HG02938 (cell line): ENCODE measurements around the gene DNAJB4.
"Not testable (repeated sequence)": the region's sequence is repeated elsewhere in the genome, so short reads cannot be mapped to it uniquely, and the experiment has no call there.

Experiments used
- ATAC-seq: cut with Tn5 transposase; IDR thresholded peaks from one replicate; pipeline ENCODE4 v1.9.1; 2021; ENCODE audit warnings: mild to moderate bottlenecking, moderate library complexity; ENCODE audit not compliant: unreplicated experiment

Gene DNAJB4

GRCh38 chr1:77990629-77991204 lies 14.0 kb upstream of the DNAJB4 start:
- ATAC-seq = no peak

DNA sequence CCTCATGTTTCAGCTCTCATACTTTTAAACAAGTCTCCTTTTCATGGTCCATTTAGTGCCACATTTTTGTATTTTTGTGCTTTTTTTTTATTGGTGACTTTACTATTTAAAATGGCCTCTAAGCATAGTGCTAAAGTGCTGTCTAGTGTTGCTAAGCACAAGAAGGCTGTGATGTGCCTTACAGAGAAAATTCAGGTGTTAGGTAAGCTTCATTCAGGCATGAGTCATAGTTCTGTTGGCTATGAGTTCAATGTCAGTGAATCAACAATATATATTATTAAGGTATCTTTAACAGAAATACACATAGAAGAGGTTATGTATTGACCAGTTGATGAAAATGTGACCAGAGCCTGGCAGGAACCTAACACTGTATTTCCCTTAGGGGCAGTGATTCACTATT lies 13.1 kb upstream of the DNAJB4 start:
- ATAC-seq = no peak

DNA sequence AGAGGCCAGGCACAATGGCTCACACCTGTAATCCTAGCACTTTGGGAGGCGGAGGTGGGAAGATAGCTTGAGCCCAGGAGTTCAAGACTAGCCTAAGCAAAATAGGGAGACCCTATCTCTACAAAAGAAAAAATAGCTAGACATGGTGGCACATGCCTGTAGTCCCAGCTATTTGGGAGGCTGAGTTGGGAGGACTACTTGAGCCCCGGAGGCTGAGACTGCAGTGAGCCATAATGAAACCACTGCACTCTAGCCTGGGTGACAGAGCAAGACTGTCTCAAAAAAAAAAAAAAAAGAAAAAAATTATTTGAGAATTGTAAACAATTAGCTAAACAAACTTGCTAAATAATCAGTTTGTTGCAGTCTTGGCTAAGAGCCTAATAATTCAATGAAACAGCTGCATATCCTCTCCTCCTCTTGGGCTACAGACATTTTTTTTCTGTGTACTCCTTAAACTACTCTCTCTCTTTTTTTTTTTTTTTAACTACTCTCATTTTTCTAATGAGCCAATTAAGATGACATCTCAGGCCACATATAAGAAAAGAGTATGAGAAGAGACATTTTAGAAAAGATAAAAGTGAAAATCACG lies 10.5 kb upstream of the DNAJB4 start:
- ATAC-seq = no peak

DNA sequence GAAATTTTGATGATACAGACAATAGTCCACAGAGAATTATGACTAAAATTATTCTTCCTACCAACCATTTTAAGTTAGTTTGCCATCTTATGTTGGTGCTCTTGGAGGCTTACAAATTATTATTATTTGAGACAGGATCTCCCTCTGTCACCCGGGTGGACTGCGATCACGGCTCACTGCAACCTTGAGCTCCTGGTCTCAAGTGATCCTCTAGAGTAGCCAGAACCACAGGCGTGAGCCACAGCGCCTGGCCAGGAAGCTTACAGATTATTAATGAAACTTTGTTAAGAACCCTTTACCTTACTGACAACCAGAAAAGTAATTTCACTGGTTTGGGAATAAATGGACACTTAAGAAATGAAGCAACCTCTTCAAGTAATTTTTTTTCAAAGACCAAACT lies 8.0 kb upstream of the DNAJB4 start:
- ATAC-seq = no peak

DNA sequence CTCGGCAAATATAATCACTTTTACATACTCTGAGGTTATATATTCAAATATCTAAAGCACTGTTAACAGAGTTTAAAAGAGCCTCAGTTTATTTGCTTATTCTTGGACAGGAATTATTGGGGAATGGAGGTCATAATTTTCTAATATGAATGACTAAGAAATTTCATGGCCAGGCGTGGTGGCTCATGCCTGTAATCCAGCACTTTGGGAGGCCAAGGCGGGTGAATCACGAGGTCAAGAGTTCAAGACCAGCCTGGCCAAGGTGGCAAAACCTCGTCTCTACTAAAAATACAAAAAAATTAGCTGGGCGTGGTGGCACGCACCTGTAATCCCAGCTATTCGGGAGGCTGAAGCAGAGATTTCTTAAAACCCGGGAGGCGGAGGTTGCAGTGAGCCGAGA lies 4.2 kb upstream of the DNAJB4 start:
- ATAC-seq = not testable (repeated sequence)

GRCh38 chr1:78003070-78003746 lies 1.5 kb upstream of the DNAJB4 start:
- ATAC-seq = no peak

GRCh38 chr1:78003882-78004718 lies 639 bp upstream of the DNAJB4 start:
- peak; percentile 45 for ATAC-seq

DNA sequence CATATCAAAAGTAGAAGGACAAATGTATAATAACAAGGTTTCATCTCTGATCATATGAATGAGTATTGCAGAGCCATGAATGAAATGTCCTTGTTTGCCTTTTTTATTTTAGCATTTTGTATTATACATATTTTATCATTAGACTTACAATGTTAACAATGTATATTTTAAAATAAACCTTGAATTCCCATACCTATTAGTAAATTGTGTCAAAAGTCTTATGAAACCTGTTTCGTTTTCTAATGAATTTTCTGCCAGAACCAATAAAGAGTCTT lies 646 bp downstream of the DNAJB4 start:
- ATAC-seq = no peak

GRCh38 chr1:78005755-78006154 lies 1.0 kb downstream of the DNAJB4 start:
- ATAC-seq = no peak

GRCh38 chr1:78006521-78006920 lies 1.8 kb downstream of the DNAJB4 start:
- ATAC-seq = no peak

DNA sequence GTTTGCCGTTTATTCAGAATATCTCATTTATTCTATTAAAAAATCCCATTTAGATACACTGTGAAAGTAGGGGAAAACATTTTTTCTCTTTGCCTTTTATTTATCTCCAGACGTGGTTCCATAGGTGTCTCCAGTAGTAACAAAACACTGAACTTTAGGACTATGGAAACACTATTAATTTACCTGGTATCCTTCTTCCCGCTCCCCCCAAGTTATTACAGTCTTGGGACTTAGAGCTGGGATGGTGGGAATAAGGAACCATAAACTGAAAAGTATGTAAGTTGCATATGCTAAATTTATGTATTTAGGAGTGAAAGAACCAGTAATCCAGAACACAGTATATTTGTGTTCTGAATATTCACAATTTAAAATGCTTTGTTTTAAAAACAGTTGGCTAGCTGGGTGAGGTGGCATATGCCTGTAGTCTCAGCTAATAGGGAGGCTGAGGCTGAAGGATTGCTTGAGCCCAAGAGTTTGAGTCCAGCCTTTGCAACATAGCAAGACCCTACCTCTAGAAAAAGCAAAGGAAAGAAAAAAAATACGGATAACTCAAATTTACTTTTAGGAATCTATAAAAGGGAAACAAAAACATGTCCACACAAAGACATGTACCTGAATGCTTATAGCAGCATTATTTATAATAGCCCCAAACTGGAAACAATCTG lies 3.1 kb downstream of the DNAJB4 start:
- no peak for ATAC-seq

- ATAC-seq = no peak
These were observed 4.5 kb downstream of the DNAJB4 start for GRCh38 chr1:78009276-78009675.

- ATAC-seq = no peak
These were observed 5.1 kb downstream of the DNAJB4 start for GRCh38 chr1:78009836-78010235.

DNA sequence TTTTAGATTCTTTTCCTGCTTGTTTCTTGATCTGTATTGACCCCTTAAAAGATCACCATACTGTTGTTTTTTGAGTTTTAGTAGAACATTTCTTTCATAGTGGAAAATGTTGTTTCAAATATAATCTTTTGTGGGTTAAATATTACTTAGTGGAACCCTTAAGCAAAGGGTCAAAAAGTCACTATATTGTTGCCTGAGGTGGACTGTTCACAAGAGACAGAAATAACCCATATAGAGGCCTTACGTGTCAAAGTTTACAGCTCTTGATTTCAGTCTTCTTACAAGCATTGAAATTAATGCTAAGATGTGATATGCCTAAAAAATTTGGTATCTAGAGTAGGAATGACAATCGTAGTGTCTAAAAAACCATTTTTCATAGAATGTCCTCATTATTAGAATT lies 6.3 kb downstream of the DNAJB4 start:
- ATAC-seq = no peak

GRCh38 chr1:78015148-78015547 lies 10.4 kb downstream of the DNAJB4 start:
- no peak for ATAC-seq

DNA sequence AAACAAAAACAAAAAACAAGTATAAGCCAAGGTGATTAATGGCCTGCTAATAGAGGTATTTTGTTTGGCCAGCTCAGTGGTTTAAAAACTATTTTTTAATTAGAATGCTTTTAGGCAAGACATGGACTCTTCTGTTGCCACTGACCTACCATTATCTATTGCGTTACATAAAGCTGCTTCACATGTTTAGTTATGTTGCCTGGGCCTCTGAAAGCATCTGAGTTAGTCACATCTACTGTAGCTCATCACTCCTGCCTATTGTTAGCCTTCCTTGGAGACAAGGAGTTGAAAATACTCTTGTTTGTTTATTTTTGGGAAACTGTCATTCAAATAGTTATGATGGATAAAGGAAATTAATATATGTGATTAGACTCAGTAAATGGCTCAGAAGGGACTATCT lies 14.3 kb downstream of the DNAJB4 start:
- ATAC-seq = no peak

- not testable (repeated sequence) for ATAC-seq
These were observed 16.4 kb downstream of the DNAJB4 start for GRCh38 chr1:78021134-78021533.

DNA sequence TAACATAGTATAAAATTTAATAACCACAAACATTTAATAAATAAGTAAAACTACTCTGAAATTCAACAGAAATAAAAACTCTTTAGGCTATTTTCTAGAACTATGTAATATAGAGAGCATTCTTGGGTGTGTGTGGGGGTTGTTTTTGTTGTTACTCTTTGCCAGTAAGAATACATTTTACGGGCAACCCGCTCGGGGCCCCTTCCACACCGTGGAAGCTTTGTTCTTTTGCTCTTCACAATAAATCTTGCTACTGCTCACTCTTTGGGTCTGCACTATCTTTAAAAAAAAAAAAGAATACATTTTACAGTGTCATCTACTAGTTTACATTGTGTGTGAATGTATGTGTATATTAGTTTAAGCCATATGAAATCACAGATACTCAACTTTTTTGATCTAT lies 25.1 kb downstream of the DNAJB4 start:
- no peak for ATAC-seq

GRCh38 chr1:78032996-78033796 lies 28.5 kb downstream of the DNAJB4 start:
- no peak for ATAC-seq

GRCh38 chr1:78033797-78034172 lies 29.0 kb downstream of the DNAJB4 start:
- no peak for ATAC-seq

DNA sequence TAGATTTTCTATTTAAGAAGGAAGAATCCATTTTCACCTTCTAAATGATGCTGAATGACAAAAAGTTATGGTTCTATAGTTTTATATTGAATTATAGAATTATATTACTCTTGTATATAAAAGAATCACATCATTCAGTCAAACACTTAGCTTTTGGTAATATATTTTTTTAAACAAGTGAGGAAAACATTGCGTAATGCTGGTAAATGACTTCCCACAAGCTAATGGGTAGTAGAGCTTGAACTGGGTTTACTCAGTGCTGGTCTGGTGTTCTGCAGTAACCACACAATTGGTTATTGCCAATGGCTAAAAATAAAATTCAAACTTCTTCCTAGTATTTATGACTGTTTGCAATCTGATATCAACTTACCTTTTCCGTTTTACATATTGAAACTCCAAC lies 30.4 kb downstream of the DNAJB4 start:
- no peak for ATAC-seq
